HepG2 (cell line): ENCODE data around the gene STK11.

Experiments used
- CTCF ChIP-seq: sonication (generic); formaldehyde crosslinking; IDR thresholded peaks from 2 replicates; pipeline ENCODE4 v1.5.0; 2020; ENCODE audit warnings: mild to moderate bottlenecking, missing genetic modification reagents, moderate library complexity
- HOXD1 ChIP-seq: sonication (generic); formaldehyde crosslinking; IDR thresholded peaks from 2 replicates; pipeline ENCODE4 v1.5.0; 2020; ENCODE audit warnings: missing genetic modification reagents
- MIER2 ChIP-seq: IDR thresholded peaks from 2 replicates; pipeline ENCODE4 v1.6.1; 2016; ENCODE audit warnings: missing biosample characterization, missing genetic modification reagents
- MYPOP ChIP-seq: sonication (generic); formaldehyde crosslinking; IDR thresholded peaks from 2 replicates; pipeline ENCODE4 v1.8.1; 2023; ENCODE audit warnings: mild to moderate bottlenecking, moderate library complexity, missing genetic modification reagents
- POLR2A ChIP-seq, 2 experiments: IDR thresholded peaks; 2 replicates each; pipeline ENCODE4 v1.6.1; 2011; ENCODE audit warnings: low read depth in 2 of 2, low read length in 2 of 2, mild to moderate bottlenecking in 1 of 2, moderate library complexity in 1 of 2; ENCODE audit not compliant: insufficient read depth in 1 of 2
- RBAK ChIP-seq: sonication (generic); formaldehyde crosslinking; IDR thresholded peaks from 2 replicates; pipeline ENCODE4 v1.5.1; 2020; ENCODE audit warnings: mild to moderate bottlenecking, missing genetic modification reagents
- SALL2 ChIP-seq: sonication (generic); formaldehyde crosslinking; IDR thresholded peaks from 2 replicates; pipeline ENCODE4 v1.8.1; 2023; ENCODE audit warnings: mild to moderate bottlenecking, missing genetic modification reagents, inconsistent platforms
- ZNF24 ChIP-seq: fragments of 450-650 bp; IDR thresholded peaks from 2 replicates; pipeline ENCODE4 v1.6.1; 2017; ENCODE audit warnings: antibody characterized with exemption, mild to moderate bottlenecking
- ZNF34 ChIP-seq: sonication (generic); formaldehyde crosslinking; IDR thresholded peaks from 2 replicates; pipeline ENCODE4 v1.4.0; 2020; ENCODE audit warnings: mild to moderate bottlenecking, missing genetic modification reagents, borderline replicate concordance
- ZSCAN30 ChIP-seq: sonication (generic); formaldehyde crosslinking; IDR thresholded peaks from 2 replicates; pipeline ENCODE4 v1.5.0; 2020; ENCODE audit warnings: mild to moderate bottlenecking, missing genetic modification reagents
- TF ChIP-seq, protein P1 (sequence below): sonication (generic); formaldehyde crosslinking; IDR thresholded peaks from one replicate; pipeline ENCODE4 v1.5.1; 2020; ENCODE audit warnings: mild to moderate bottlenecking, missing genetic modification reagents; ENCODE audit errors: not compliant biosample characterization
- TF ChIP-seq, protein P2 (sequence below): sonication (generic); formaldehyde crosslinking; IDR thresholded peaks from 2 replicates; pipeline ENCODE4 v1.4.0; 2020; ENCODE audit warnings: missing genetic modification reagents, borderline replicate concordance

GRCh38 chr19:1171755-1172352 lies 33.7 kb upstream of the STK11 start:
- TF ChIP-seq, protein P1, sequence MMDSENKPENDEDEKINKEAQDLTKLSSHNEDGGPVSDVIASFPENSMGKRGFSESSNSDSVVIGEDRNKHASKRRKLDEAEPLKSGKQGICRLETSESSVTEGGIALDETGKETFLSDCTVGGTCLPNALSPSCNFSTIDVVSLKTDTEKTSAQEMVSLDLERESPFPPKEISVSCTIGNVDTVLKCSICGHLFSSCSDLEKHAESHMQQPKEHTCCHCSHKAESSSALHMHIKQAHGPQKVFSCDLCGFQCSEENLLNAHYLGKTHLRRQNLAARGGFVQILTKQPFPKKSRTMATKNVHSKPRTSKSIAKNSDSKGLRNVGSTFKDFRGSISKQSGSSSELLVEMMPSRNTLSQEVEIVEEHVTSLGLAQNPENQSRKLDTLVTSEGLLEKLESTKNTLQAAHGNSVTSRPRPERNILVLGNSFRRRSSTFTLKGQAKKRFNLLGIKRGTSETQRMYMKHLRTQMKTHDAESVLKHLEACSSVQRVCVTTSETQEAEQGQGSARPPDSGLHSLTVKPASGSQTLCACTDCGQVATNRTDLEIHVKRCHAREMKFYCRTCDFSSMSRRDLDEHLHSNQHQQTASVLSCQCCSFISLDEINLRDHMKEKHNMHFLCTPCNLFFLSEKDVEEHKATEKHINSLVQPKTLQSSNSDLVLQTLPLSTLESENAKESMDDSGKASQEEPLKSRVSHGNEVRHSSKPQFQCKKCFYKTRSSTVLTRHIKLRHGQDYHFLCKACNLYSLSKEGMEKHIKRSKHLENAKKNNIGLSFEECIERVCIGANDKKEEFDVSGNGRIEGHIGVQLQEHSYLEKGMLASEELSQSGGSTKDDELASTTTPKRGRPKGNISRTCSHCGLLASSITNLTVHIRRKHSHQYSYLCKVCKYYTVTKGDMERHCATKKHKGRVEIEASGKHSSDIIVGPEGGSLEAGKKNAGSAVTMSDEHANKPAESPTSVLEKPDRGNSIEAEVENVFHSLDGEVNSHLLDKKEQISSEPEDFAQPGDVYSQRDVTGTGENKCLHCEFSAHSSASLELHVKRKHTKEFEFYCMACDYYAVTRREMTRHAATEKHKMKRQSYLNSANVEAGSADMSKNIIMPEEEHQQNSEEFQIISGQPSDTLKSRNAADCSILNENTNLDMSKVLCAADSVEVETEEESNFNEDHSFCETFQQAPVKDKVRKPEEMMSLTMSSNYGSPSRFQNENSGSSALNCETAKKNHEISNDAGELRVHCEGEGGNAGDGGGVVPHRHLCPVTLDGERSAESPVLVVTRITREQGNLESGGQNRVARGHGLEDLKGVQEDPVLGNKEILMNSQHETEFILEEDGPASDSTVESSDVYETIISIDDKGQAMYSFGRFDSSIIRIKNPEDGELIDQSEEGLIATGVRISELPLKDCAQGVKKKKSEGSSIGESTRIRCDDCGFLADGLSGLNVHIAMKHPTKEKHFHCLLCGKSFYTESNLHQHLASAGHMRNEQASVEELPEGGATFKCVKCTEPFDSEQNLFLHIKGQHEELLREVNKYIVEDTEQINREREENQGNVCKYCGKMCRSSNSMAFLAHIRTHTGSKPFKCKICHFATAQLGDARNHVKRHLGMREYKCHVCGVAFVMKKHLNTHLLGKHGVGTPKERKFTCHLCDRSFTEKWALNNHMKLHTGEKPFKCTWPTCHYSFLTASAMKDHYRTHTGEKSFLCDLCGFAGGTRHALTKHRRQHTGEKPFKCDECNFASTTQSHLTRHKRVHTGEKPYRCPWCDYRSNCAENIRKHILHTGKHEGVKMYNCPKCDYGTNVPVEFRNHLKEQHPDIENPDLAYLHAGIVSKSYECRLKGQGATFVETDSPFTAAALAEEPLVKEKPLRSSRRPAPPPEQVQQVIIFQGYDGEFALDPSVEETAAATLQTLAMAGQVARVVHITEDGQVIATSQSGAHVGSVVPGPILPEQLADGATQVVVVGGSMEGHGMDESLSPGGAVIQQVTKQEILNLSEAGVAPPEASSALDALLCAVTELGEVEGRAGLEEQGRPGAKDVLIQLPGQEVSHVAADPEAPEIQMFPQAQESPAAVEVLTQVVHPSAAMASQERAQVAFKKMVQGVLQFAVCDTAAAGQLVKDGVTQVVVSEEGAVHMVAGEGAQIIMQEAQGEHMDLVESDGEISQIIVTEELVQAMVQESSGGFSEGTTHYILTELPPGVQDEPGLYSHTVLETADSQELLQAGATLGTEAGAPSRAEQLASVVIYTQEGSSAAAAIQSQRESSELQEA (CRISPR knock-in tag): no peak
- TF ChIP-seq SALL2 (CRISPR knock-in tag): no peak
- TF ChIP-seq POLR2A (IDR thresholded peaks at IDR 0.05; ENCODE audit: insufficient read depth in 1 of 2, low read depth in 2 of 2, low read length in 2 of 2): no peak
- TF ChIP-seq ZNF34 (CRISPR knock-in tag): no peak
- TF ChIP-seq CTCF (CRISPR knock-in tag): no peak
- TF ChIP-seq ZSCAN30: no peak
- TF ChIP-seq, protein P2, sequence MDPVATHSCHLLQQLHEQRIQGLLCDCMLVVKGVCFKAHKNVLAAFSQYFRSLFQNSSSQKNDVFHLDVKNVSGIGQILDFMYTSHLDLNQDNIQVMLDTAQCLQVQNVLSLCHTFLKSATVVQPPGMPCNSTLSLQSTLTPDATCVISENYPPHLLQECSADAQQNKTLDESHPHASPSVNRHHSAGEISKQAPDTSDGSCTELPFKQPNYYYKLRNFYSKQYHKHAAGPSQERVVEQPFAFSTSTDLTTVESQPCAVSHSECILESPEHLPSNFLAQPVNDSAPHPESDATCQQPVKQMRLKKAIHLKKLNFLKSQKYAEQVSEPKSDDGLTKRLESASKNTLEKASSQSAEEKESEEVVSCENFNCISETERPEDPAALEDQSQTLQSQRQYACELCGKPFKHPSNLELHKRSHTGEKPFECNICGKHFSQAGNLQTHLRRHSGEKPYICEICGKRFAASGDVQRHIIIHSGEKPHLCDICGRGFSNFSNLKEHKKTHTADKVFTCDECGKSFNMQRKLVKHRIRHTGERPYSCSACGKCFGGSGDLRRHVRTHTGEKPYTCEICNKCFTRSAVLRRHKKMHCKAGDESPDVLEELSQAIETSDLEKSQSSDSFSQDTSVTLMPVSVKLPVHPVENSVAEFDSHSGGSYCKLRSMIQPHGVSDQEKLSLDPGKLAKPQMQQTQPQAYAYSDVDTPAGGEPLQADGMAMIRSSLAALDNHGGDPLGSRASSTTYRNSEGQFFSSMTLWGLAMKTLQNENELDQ (CRISPR knock-in tag): no peak
- TF ChIP-seq ZNF24: no peak
- no peak for TF ChIP-seq HOXD1 (CRISPR knock-in tag)
- TF ChIP-seq RBAK (CRISPR knock-in tag): no peak
- TF ChIP-seq MIER2: no peak
- TF ChIP-seq MYPOP (CRISPR knock-in tag): no peak
